ENCODE measurements around the gene RIC8B. TPM values are rescaled to one million over a fixed set of nuclear protein-coding genes. Genes with fewer than 3 reads are reported as not detected.

RIC8B gene
- total RNA-seq, 2 donors from 2014 or later: 14.9 to 19.0 TPM

DNA sequence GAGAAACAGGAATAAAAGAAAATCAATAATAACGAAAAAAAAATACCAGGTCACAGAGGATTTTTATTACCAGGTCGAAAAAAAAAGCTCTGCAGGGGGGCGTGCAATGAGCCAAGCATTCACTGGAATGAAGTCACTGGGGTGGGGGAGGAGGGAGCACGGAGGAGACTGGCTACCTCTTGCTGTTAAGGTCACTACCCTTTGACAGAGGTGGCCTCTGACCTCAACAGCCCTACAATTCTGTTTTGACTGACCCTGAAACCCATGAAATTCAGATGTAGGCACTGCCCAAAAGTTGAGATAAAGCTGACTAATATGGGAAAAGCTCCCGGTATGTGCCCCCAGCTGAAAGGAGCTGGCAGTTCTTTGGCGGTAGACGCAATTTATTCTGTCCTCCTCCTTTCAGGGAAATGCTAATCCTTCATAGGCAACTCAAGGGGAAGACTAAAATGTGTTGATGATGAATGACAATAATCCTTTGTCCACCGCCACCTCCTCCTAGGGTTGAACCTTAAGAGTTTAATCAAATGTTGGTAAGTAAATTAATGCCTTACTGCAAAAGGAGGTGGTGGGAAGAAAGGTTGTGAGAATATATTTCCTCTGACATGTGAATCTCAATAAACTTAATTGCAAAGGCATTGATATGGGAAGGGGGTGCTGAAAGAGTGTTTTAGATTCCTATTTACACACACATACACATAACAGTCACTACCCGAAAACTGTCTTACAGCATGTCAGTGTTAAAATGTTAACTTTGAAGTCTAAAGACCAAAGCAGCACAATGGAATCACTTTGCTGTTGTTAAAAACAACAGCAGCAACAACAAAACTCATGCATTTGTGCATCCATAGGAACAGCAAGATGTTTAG lies 6.3 kb upstream of the RIC8B start:
- Histone ChIP-seq H3K36me3 (no peaks in the 10 kb centered on the region), H3K4me3 (no peak overlapping the region), H3K27me3 (no peaks in the 10 kb centered on the region), H3K27ac (peak overlapping the region in 1 of 2 donors; percentile 14), H3K9me3 (no peaks in the 10 kb centered on the region), H3K4me1 (peaks cover 0 to 29% of the 10 kb centered on the region in 2 donors)
- TF ChIP-seq, protein P1, sequence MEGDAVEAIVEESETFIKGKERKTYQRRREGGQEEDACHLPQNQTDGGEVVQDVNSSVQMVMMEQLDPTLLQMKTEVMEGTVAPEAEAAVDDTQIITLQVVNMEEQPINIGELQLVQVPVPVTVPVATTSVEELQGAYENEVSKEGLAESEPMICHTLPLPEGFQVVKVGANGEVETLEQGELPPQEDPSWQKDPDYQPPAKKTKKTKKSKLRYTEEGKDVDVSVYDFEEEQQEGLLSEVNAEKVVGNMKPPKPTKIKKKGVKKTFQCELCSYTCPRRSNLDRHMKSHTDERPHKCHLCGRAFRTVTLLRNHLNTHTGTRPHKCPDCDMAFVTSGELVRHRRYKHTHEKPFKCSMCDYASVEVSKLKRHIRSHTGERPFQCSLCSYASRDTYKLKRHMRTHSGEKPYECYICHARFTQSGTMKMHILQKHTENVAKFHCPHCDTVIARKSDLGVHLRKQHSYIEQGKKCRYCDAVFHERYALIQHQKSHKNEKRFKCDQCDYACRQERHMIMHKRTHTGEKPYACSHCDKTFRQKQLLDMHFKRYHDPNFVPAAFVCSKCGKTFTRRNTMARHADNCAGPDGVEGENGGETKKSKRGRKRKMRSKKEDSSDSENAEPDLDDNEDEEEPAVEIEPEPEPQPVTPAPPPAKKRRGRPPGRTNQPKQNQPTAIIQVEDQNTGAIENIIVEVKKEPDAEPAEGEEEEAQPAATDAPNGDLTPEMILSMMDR (IDR thresholded peaks at IDR 0.05): no peak
- DNase-seq (ENCODE audit: low spot score): no peak

DNA sequence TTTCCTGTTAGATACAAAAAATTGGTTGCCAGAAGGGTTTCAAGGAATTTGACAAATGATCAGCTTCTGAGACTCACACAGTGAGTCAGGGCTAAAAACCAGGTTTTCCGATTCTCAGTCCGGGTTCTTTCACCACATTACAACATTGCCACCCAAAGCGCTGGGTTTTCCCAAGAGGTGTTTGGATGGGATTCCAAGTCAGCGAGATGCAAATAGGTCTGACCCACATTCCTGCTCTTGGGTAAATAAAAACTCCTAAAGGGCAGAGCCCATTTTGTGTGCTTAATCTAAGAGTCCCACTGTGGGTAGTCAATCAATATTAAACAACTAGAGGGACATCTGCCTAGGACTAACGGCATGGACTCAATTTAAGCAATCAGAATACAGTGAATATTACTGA lies 5.4 kb upstream of the RIC8B start:
- no peaks in the 10 kb centered on the region for H3K9me3 ChIP-seq
- peaks cover 0 to 35% of the 10 kb centered on the region in 2 donors for H3K4me1 ChIP-seq
- TF ChIP-seq, protein P1 (IDR thresholded peaks at IDR 0.05): no peak
- no peaks in the 10 kb centered on the region for H3K27me3 ChIP-seq
- no peaks in the 10 kb centered on the region for H3K36me3 ChIP-seq
- H3K4me3 ChIP-seq: no peak overlapping the region
- H3K27ac ChIP-seq: no peak overlapping the region
- DNase-seq (ENCODE audit: low spot score): no peak

DNA sequence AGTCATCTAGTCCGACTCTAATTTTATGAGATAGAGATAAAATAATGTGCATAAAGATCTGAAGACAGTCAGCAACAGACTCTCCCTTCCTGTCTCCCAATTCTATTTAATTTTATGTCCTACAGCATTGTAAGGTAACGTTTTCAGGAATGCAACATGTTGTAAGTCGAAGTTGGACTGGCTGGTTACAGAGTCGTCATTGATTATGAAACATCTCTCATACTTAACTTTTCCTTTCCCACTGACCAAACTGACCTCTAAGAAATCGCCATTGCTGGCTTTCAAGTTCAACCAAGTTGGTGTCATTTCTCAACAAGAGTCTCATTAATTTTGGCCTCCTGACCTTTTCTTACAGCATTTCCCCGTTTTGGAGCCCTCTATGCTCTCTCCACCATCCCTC lies 4.9 kb upstream of the RIC8B start:
- Histone ChIP-seq H3K9me3 (no peaks in the 10 kb centered on the region), H3K36me3 (no peaks in the 10 kb centered on the region), H3K4me1 (peaks cover 0 to 35% of the 10 kb centered on the region in 2 donors), H3K27me3 (no peaks in the 10 kb centered on the region), H3K4me3 (no peak overlapping the region), H3K27ac (no peak overlapping the region)
- DNase-seq (ENCODE audit: low spot score): no peak
- TF ChIP-seq, protein P1 (IDR thresholded peaks at IDR 0.05): no peak

DNA sequence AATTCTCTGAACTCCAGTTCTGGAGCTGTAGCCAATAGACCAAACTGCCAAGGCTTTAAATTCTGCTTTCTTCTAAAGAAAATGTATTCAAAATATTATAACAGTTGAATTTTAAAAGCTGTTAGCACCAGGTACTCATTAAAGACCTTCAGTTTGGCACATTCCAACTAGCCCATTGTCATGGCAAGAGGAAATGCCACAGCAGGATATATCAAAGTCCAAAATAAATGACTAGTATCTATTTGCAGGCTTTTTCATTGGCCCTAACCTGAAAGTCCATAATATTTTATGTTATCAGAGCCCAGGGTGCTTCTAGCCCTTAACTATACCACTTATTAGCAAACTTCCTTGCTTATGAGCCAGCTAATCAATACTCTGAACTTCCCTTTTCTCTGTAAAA lies 3.1 kb upstream of the RIC8B start:
- DNase-seq (ENCODE audit: low spot score): no peak
- Histone ChIP-seq H3K36me3 (no peaks in the 10 kb centered on the region), H3K4me1 (peaks cover 0 to 40% of the 10 kb centered on the region in 2 donors), H3K9me3 (no peaks in the 10 kb centered on the region), H3K27ac (peak overlapping the region in 1 of 2 donors; percentile 62), H3K4me3 (no peak overlapping the region), H3K27me3 (no peaks in the 10 kb centered on the region)
- TF ChIP-seq, protein P1 (IDR thresholded peaks at IDR 0.05): no peak

DNA sequence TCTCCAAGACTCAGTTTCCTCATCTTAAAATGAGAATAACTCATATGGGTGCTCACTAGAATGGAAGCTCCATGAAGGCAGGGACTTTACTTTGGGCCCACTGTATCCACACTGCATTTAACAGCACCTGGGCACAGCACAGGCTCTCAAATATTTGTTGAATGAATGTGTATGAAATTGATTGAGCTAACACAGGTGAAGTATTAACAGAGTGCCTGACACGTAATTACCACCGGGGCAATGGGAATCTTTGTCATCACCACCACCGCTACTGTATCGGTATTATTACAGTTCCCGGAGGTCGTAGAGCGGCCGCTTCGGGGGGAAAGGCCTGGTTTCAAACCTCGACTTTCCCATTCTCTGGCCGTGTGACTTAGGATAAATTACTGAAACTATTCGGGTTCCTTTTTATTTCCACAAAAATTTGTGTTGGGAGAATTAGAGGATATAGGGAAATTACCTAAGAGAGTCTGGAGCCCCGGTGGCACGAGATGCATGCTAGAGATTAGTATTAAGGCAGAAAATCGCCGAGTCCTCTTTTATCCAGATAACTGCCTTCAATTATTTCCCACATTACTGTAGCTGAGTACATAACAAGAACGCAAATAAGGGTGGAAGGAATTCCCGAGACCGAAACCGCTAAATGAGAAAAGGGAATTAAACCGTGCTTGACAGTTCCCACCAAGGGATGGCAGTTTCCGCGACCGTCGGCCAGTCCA lies 1.0 kb upstream of the RIC8B start:
- Histone ChIP-seq H3K36me3 (no peaks in the 10 kb centered on the region), H3K4me3 (peak overlapping the region; percentile 72 to 86), H3K27ac (peak overlapping the region; percentile 95), H3K4me1 (peaks cover 0 to 26% of the 10 kb centered on the region in 2 donors), H3K27me3 (no peaks in the 10 kb centered on the region), H3K9me3 (no peaks in the 10 kb centered on the region)
- DNase-seq (ENCODE audit: low spot score): no peak
- TF ChIP-seq, protein P1 (IDR thresholded peaks at IDR 0.05): no peak

Measured in right atrium auricular region (tissue), 2 donors.